Small intestine (tissue), 7 donors: ENCODE results near the gene EXOSC9. TPM values are rescaled to one million over a fixed set of nuclear protein-coding genes. Genes with fewer than 3 reads are reported as not detected.

Experiments used
- DNase-seq, 2 donors: peaks; one replicate each; pipeline versions ENCODE4 v3.0.0 to v3.0.0-alpha.2; 2013
- FAIRE-seq: peaks from 2 replicates; lab custom pipeline; 2012; peaks lifted over from hg19 to GRCh38; lab: Jason Lieb, UNC
- H3K27ac ChIP-seq, 3 donors: one replicate each; pipeline ENCODE4 v1.5.1; 2013; ENCODE audit warnings: low read length in 2 of 3, mild to moderate bottlenecking in 2 of 3, control low read depth in 1 of 3, inconsistent platforms in 1 of 3, low read depth in 1 of 3, moderate library complexity in 1 of 3
- H3K27me3 ChIP-seq, 3 donors: one replicate each; pipeline ENCODE4 v1.6.1; 2013; ENCODE audit warnings: low read length in 3 of 3, inconsistent platforms in 1 of 3; ENCODE audit not compliant: control insufficient read depth in 3 of 3, insufficient read depth in 3 of 3
- H3K36me3 ChIP-seq, 3 donors: one replicate each; pipeline ENCODE4 v1.6.1; 2013; ENCODE audit warnings: low read length in 3 of 3, inconsistent platforms in 1 of 3, low read depth in 1 of 3, mild to moderate bottlenecking in 1 of 3, moderate library complexity in 1 of 3; ENCODE audit not compliant: control insufficient read depth in 3 of 3, insufficient read depth in 2 of 3
- H3K4me1 ChIP-seq, 3 donors: one replicate each; pipeline ENCODE4 v1.6.1; 2013; ENCODE audit warnings: low read length in 2 of 3, inconsistent platforms in 1 of 3, low read depth in 1 of 3, mild to moderate bottlenecking in 1 of 3, moderate library complexity in 1 of 3; ENCODE audit not compliant: control insufficient read depth in 3 of 3, insufficient read depth in 2 of 3
- H3K4me3 ChIP-seq, 3 donors: one replicate each; pipeline ENCODE4 v1.5.1; 2013; ENCODE audit warnings: low read length in 3 of 3, control low read depth in 1 of 3, inconsistent platforms in 1 of 3, low read depth in 1 of 3, mild to moderate bottlenecking in 1 of 3, moderate library complexity in 1 of 3
- H3K9me3 ChIP-seq, 2 donors: one replicate each; pipeline ENCODE4 v1.6.1; 2013; ENCODE audit warnings: low read depth in 1 of 2, low read length in 1 of 2; ENCODE audit not compliant: control insufficient read depth in 2 of 2, insufficient read depth in 1 of 2
- WGBS, 3 donors: extraction: QIAGEN DNeasy Blood & Tissue Kit; methylation state at CpG; one replicate each; pipeline ENCODE4 v1.1.7; 2013; 5-methylcytosine and 5-hydroxymethylcytosine counted together
- polyA plus RNA-seq, 4 donors: library from polyadenylated mRNA; stranded (reverse) in 3 of 4; unstranded in 1 of 4; fragments of 200-250 nt in 3 of 4; fragments of 120-200 nt in 1 of 4; gene quantifications; one replicate each; pipeline versions ENCODE4 v1.2.1 to v1.2.3, GENCODE V29; 2013
- donor health status: healthy with polysubstance abuse.
- donor health status: control.
- donor health status: control.
- donor health status: Bipolar disorder and iron deficiency.
- donor health status: healthy.

The EXOSC9 gene
- polyA plus RNA-seq, 4 donors, result 9.8 to 24.1 (median 17.1) TPM

- Histone ChIP-seq H3K36me3 (no peaks in the 10 kb centered on the region), H3K4me3 (peak overlapping the region in 1 of 3 donors; percentile 32), H3K27me3 (peaks cover 4 to 56% (median 18%) of the 10 kb centered on the region in 3 donors), H3K4me1 (peaks cover 0 to 2% (median 0%) of the 10 kb centered on the region in 3 donors), H3K27ac (no peak overlapping the region), H3K9me3 (no peaks in the 10 kb centered on the region)
- WGBS, 3 donors, result 15 to 27% (median 20%) methylated on average over 16 of the region's 16 CpGs
- DNase-seq, result no peak
- no peak for FAIRE-seq
These were observed 35.8 kb upstream of the EXOSC9 start for GRCh38 chr4:121765368-121765705.

GRCh38 chr4:121765971-121766538 is 35.1 kb upstream of the EXOSC9 start:
- no peak for FAIRE-seq
- H3K27me3 ChIP-seq, result peaks cover 4 to 60% (median 18%) of the 10 kb centered on the region in 3 donors
- H3K4me3 ChIP-seq, result no peak overlapping the region

GRCh38 chr4:121767166-121767565 is 34.0 kb upstream of the EXOSC9 start:
- WGBS, 3 donors, result 86 to 91% (median 88%) methylated on average over 4 of the region's 4 CpGs
- Histone ChIP-seq H3K27me3 (peaks cover 4 to 62% (median 21%) of the 10 kb centered on the region in 3 donors), H3K27ac (no peak overlapping the region), H3K4me1 (peaks cover 0 to 2% (median 0%) of the 10 kb centered on the region in 3 donors), H3K36me3 (no peaks in the 10 kb centered on the region), H3K4me3 (no peak overlapping the region), H3K9me3 (no peaks in the 10 kb centered on the region)
- DNase-seq (no peak), FAIRE-seq (no peak)

More at GRCh38 chr4:121765971-121766538, 35.1 kb upstream of the EXOSC9 start:
- Histone ChIP-seq H3K9me3 (no peaks in the 10 kb centered on the region), H3K36me3 (no peaks in the 10 kb centered on the region), H3K4me1 (peaks cover 0 to 2% (median 0%) of the 10 kb centered on the region in 3 donors), H3K27ac (no peak overlapping the region)
- WGBS, 3 donors, result 66 to 83% (median 76%) methylated on average over 9 of the region's 9 CpGs
- DNase-seq, result no peak

GRCh38 chr4:121769341-121769740 is 31.8 kb upstream of the EXOSC9 start:
- 76 to 96% (median 89%) methylated on average over 2 of the region's 2 CpGs for WGBS, 3 donors
- H3K27me3 ChIP-seq, result peaks cover 0 to 46% (median 14%) of the 10 kb centered on the region in 3 donors
- H3K4me3 ChIP-seq, result no peak overlapping the region
- DNase-seq, result no peak
- H3K27ac ChIP-seq, result no peak overlapping the region
- no peak for FAIRE-seq
- H3K9me3 ChIP-seq, result no peaks in the 10 kb centered on the region
- H3K4me1 ChIP-seq, result peaks cover 0 to 2% (median 0%) of the 10 kb centered on the region in 3 donors
- no peaks in the 10 kb centered on the region for H3K36me3 ChIP-seq

- no peaks in the 10 kb centered on the region for H3K9me3 ChIP-seq
- no peaks in the 10 kb centered on the region for H3K4me1 ChIP-seq
- DNase-seq (no peak), FAIRE-seq (no peak)
- no peak overlapping the region for H3K4me3 ChIP-seq
- peaks cover 0 to 22% (median 8%) of the 10 kb centered on the region in 3 donors for H3K27me3 ChIP-seq
- H3K36me3 ChIP-seq, result no peaks in the 10 kb centered on the region
- 78 to 97% (median 95%) methylated on average over 1 of the region's 1 CpG for WGBS, 3 donors
- no peak overlapping the region for H3K27ac ChIP-seq
These were observed 29.3 kb upstream of the EXOSC9 start for GRCh38 chr4:121771869-121772268.

- H3K4me3 ChIP-seq, result no peak overlapping the region
- H3K36me3 ChIP-seq, result no peaks in the 10 kb centered on the region
- no peak for FAIRE-seq
- WGBS, 3 donors, result 77 to 93% (median 89%) methylated on average over 1 of the region's 1 CpG
- DNase-seq, result no peak
- H3K27ac ChIP-seq, result no peak overlapping the region
- H3K27me3 ChIP-seq, result peaks cover 0 to 15% (median 4%) of the 10 kb centered on the region in 3 donors
- H3K9me3 ChIP-seq, result no peaks in the 10 kb centered on the region
- no peaks in the 10 kb centered on the region for H3K4me1 ChIP-seq
These were observed 27.2 kb upstream of the EXOSC9 start for GRCh38 chr4:121773883-121774282.

- no peak overlapping the region for H3K27ac ChIP-seq
- H3K9me3 ChIP-seq, result no peaks in the 10 kb centered on the region
- H3K36me3 ChIP-seq, result no peaks in the 10 kb centered on the region
- H3K27me3 ChIP-seq, result peaks cover 0 to 3% (median 0%) of the 10 kb centered on the region in 3 donors
- DNase-seq (no peak), FAIRE-seq (no peak)
- 74 to 80% (median 75%) methylated on average over 6 of the region's 6 CpGs for WGBS, 3 donors
- H3K4me3 ChIP-seq, result no peak overlapping the region
- H3K4me1 ChIP-seq, result no peaks in the 10 kb centered on the region
These were observed 24.3 kb upstream of the EXOSC9 start for GRCh38 chr4:121776610-121777401.

- peaks cover 0 to 3% (median 0%) of the 10 kb centered on the region in 3 donors for H3K27me3 ChIP-seq
- WGBS, 3 donors, result 39 to 58% (median 43%) methylated on average over 3 of the region's 3 CpGs
- no peak overlapping the region for H3K27ac ChIP-seq
- no peaks in the 10 kb centered on the region for H3K4me1 ChIP-seq
- H3K4me3 ChIP-seq, result no peak overlapping the region
- H3K9me3 ChIP-seq, result no peaks in the 10 kb centered on the region
- FAIRE-seq (no peak), DNase-seq (no peak)
- no peaks in the 10 kb centered on the region for H3K36me3 ChIP-seq
These were observed 23.5 kb upstream of the EXOSC9 start for GRCh38 chr4:121777625-121778024.
